GM21367 (cell line): ENCODE data around the gene CCDC28A.

Experiments used
- ATAC-seq: cut with Tn5 transposase; IDR thresholded peaks from one replicate; pipeline ENCODE4 v1.9.1; 2021; ENCODE audit not compliant: unreplicated experiment

Gene CCDC28A

DNA sequence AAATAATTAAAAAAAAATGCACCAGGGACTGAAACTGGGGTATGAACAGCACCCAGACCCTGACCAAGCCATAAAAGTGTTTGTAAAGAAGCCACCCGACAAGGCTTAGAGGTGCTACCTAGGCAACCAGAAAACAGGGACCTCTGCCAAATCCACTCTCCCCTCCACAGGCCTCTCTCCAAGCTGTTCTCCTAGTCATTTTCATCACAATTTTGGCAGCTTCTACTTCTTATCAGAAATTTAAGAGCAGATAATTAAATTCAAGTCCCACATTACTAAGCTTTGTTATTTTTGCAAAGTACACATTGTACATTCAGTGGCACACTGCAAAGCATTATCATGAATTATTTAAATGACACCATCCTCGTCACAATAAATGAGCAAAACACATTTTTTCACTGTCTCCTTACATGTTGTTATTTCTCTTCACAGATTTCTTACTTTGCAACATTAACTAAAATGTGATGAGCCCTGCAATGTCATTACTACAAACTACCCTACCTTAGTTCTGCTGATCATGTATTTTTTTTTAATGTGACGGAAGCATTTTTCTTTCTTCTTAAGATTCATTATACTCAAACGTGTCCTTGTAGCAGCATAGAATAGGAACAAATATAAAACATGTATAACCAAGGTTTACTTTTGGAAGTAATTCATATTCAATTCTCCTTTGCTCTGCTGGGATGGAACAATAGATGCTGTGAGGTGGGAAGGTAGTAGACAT lies 60.4 kb downstream of the CCDC28A start:
- ATAC-seq: no peak

DNA sequence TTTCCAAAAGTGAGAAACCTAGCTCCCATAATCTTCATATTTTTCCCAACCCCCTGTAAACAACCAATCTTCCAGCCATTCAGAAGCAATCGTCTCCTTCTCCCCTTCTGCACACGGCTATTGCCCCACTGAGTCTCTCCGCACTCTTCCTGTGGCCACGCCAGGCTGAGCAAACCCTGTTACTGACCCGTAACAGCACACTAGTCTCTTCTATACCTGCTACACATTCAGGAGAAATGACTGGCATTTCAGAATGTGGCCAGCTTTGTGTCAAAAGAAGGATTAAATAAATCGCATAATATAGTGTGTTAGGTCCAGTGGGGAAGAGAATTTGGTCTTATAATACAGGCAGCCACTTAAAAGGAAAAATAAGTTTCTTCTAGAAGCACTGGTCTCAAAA lies 63.7 kb downstream of the CCDC28A start:
- no peak for ATAC-seq
